SK-N-SH (cell line): ENCODE results near the gene FGF22. TPM values are rescaled to one million over a fixed set of nuclear protein-coding genes. Genes with fewer than 3 reads are reported as not detected.

ENCODE experiments used
- CTCF ChIA-PET: fragments of 300-600, 350-600 bp; formaldehyde crosslinking; extraction: SDS; loops from one replicate; lab custom pipeline; 2021; lab: Yijun Ruan, JAX
- POLR2A ChIA-PET: fragments of 350-600 bp; sonication (Branson Sonifier 250); formaldehyde crosslinking; extraction: SDS; loops from one replicate; lab custom pipeline; 2020; ENCODE audit warnings: antibody characterized with exemption, inconsistent platforms; lab: Yijun Ruan, JAX
- DNase-seq: peaks from one replicate; pipeline ENCODE4 v3.0.0; 2012
- H2AFZ ChIP-seq: fragments of 200-600 bp; sonication (generic); 2 replicates; pipeline ENCODE4 v1.8.1; 2016; ENCODE audit warnings: antibody characterized with exemption, mild to moderate bottlenecking, low read depth
- H3F3A ChIP-seq: fragments of 200-600 bp; sonication (generic); replicated peaks from 2 replicates; pipeline ENCODE3; 2016; ENCODE audit warnings: antibody characterized with exemption, mild to moderate bottlenecking; ENCODE audit not compliant: insufficient read depth
- H3K27ac ChIP-seq, 2 experiments: fragments of 200-500 bp in 1 of 2; fragments of 200-600 bp in 1 of 2; sonication (Bioruptor generic) in 1 of 2; sonication (generic), shearing (Covaris generic) in 1 of 2; 2 replicates each; pipeline versions ENCODE4 v1.5.1 to v1.6.1; 2014 to 2016; ENCODE audit warnings: low read depth in 2 of 2, inconsistent platforms in 1 of 2, low read length in 1 of 2, mild to moderate bottlenecking in 1 of 2, mixed read lengths in 1 of 2
- H3K27me3 ChIP-seq: fragments of 200-600 bp; sonication (generic), shearing (Covaris generic); 2 replicates; pipeline ENCODE4 v1.6.1; 2016; ENCODE audit warnings: mixed run types; ENCODE audit not compliant: insufficient read depth
- H3K36me3 ChIP-seq, 2 experiments: fragments of 200-500 bp in 1 of 2; fragments of 200-600 bp in 1 of 2; sonication (Bioruptor generic) in 1 of 2; sonication (generic) in 1 of 2; replicated peaks in 1 of 2; 2 replicates each; pipeline versions ENCODE3 to v1.5.1; 2014 to 2016; ENCODE audit warnings: low read length in 1 of 2, mild to moderate bottlenecking in 1 of 2; ENCODE audit not compliant: insufficient read depth in 2 of 2, control insufficient read depth in 1 of 2
- H3K4me1 ChIP-seq, 2 experiments: fragments of 200-500 bp in 1 of 2; fragments of 200-600 bp in 1 of 2; sonication (Bioruptor generic) in 1 of 2; sonication (generic), shearing (Covaris generic) in 1 of 2; 2 replicates each; pipeline versions ENCODE4 v1.5.1 to v1.6.1; 2014 to 2016; ENCODE audit warnings: low read depth in 1 of 2, low read length in 1 of 2, mixed run types in 1 of 2; ENCODE audit not compliant: insufficient read depth in 2 of 2, control insufficient read depth in 1 of 2
- H3K4me2 ChIP-seq: fragments of 200-600 bp; sonication (generic), shearing (Covaris generic); 2 replicates; pipeline ENCODE4 v1.6.1; 2017; ENCODE audit warnings: mixed run types
- H3K4me3 ChIP-seq, 2 experiments: fragments of 200-500 bp in 1 of 2; fragments of 200-600 bp in 1 of 2; sonication (Bioruptor generic) in 1 of 2; sonication (generic), shearing (Covaris generic) in 1 of 2; 2 replicates each; pipeline versions ENCODE4 v1.5.1 to v1.8.1; 2014 to 2016; ENCODE audit warnings: low read depth in 2 of 2, inconsistent platforms in 1 of 2, low read length in 1 of 2, mild to moderate bottlenecking in 1 of 2, mixed read lengths in 1 of 2, moderate library complexity in 1 of 2
- H3K79me2 ChIP-seq: fragments of 200-600 bp; sonication (generic); 2 replicates; pipeline ENCODE4 v1.8.1; 2017; ENCODE audit warnings: mild to moderate bottlenecking; ENCODE audit not compliant: insufficient read depth
- H3K9ac ChIP-seq: fragments of 200-600 bp; sonication (generic); 2 replicates; pipeline ENCODE4 v1.6.1; 2017; ENCODE audit warnings: mixed run types
- H3K9me2 ChIP-seq: fragments of 200-600 bp; sonication (generic); 2 replicates; pipeline ENCODE4 v1.6.1; 2017; ENCODE audit warnings: mixed run types
- H3K9me3 ChIP-seq: fragments of 200-600 bp; sonication (generic); 2 replicates; pipeline ENCODE4 v1.6.1; 2017; ENCODE audit warnings: mixed run types, mild to moderate bottlenecking, moderate library complexity
- H4K20me1 ChIP-seq: fragments of 200-600 bp; sonication (generic); 2 replicates; pipeline ENCODE4 v1.6.1; 2017; ENCODE audit warnings: mild to moderate bottlenecking, mixed run types; ENCODE audit not compliant: insufficient read depth
- ELF1 ChIP-seq: IDR thresholded peaks from 2 replicates; pipeline ENCODE4 v1.4.0; 2012
- FOSL2 ChIP-seq: IDR thresholded peaks from 2 replicates; pipeline ENCODE4 v1.4.0; 2012; ENCODE audit warnings: low read depth, mild to moderate bottlenecking, moderate library complexity, borderline replicate concordance
- FOXJ3 ChIP-seq: sonication (generic); formaldehyde crosslinking; IDR thresholded peaks from 2 replicates; pipeline ENCODE4 v1.5.1; 2020; ENCODE audit warnings: mild to moderate bottlenecking, missing genetic modification reagents
- MAX ChIP-seq: IDR thresholded peaks from 2 replicates; pipeline ENCODE4 v1.4.0; 2012; ENCODE audit warnings: low read depth
- MEF2A ChIP-seq: IDR thresholded peaks from 2 replicates; pipeline ENCODE4 v1.4.0; 2012; ENCODE audit warnings: low read depth, borderline replicate concordance
- NFIC ChIP-seq: IDR thresholded peaks from 2 replicates; pipeline ENCODE4 v1.4.0; 2012; ENCODE audit warnings: borderline replicate concordance
- NRF1 ChIP-seq: IDR thresholded peaks from 2 replicates; pipeline ENCODE4 v1.6.1; 2012; ENCODE audit warnings: low read depth, mild to moderate bottlenecking, low read length
- RCOR1 ChIP-seq: fragments of 150-350 bp; IDR thresholded peaks from 2 replicates; pipeline ENCODE4 v1.6.1; 2017; ENCODE audit warnings: antibody characterized with exemption, low read length
- SMC3 ChIP-seq: IDR thresholded peaks from 2 replicates; pipeline ENCODE4 v1.6.1; 2012; ENCODE audit warnings: low read depth, low read length, improper control_type of control experiment
- TCF12 ChIP-seq: IDR thresholded peaks from 2 replicates; pipeline ENCODE4 v1.4.0; 2012
- TEAD4 ChIP-seq: IDR thresholded peaks from 2 replicates; pipeline ENCODE4 v1.4.0; 2012; ENCODE audit warnings: mild to moderate bottlenecking, borderline replicate concordance; ENCODE audit not compliant: insufficient read depth
- USF2 ChIP-seq: fragments of 150-350 bp; IDR thresholded peaks from 2 replicates; pipeline ENCODE4 v1.6.1; 2017; ENCODE audit warnings: antibody characterized with exemption, low read length, low read depth, borderline replicate concordance
- ZBTB33 ChIP-seq: IDR thresholded peaks from 2 replicates; pipeline ENCODE4 v1.4.0; 2012; ENCODE audit warnings: low read depth, borderline replicate concordance
- WGBS: methylation state at CpG from one replicate; pipeline ENCODE4 v1.1.6; 2017; ENCODE audit warnings: low lambda C conversion rate; 5-methylcytosine and 5-hydroxymethylcytosine counted together
- polyA plus RNA-seq, 3 experiments: library from polyadenylated mRNA; depleted of rRNA; stranded (reverse); fragments of >200 nt; gene quantifications; 2 replicates each; pipeline ENCODE4 v1.2.3, GENCODE V29; 2012

FGF22 gene
- polyA plus RNA-seq, 1 of the 3 experiments (the other 2 are of a cell fraction) = 0.62 TPM

GRCh38 chr19:651114-651818, 11.6 kb downstream of the FGF22 start:
- H3K79me2 ChIP-seq = peaks cover 47% of the 10 kb centered on the region
- no peak overlapping the region for H3K27ac ChIP-seq
- no peak for TF ChIP-seq TCF12
- no peak for TF ChIP-seq USF2
- TF ChIP-seq NRF1 = no peak
- no peak for TF ChIP-seq TEAD4
- no peak for TF ChIP-seq SMC3
- TF ChIP-seq FOXJ3 = no peak
- no peak for TF ChIP-seq MAX
- no peak for TF ChIP-seq RCOR1
- no peak for TF ChIP-seq ZBTB33
- TF ChIP-seq NFIC = no peak
- no peak for TF ChIP-seq FOSL2
- TF ChIP-seq ELF1 = no peak
- H3K9ac ChIP-seq = no peak overlapping the region
- no peak overlapping the region for H2AFZ ChIP-seq
- H4K20me1 ChIP-seq = peaks cover 45% of the 10 kb centered on the region
- no peaks in the 10 kb centered on the region for H3K9me2 ChIP-seq
- POLR2A ChIA-PET = no interaction called here
- no peaks in the 10 kb centered on the region for H3K27me3 ChIP-seq
- no peaks in the 10 kb centered on the region for H3F3A ChIP-seq
- no peak for DNase-seq
- H3K36me3 ChIP-seq = peaks cover 0 to 47% of the 10 kb centered on the region in 2 experiments
- H3K4me1 ChIP-seq = no peaks in the 10 kb centered on the region
- 97% methylated on average over 41 of the region's 58 CpGs for WGBS
- no peaks in the 10 kb centered on the region for H3K9me3 ChIP-seq
- no peak overlapping the region for H3K4me2 ChIP-seq
- no peak overlapping the region for H3K4me3 ChIP-seq
- CTCF ChIA-PET = no interaction called here

- H3K9me2 ChIP-seq = no peaks in the 10 kb centered on the region
- CTCF ChIA-PET = no interaction called here
- no peak overlapping the region for H3K4me2 ChIP-seq
- H4K20me1 ChIP-seq = peaks cover 52% of the 10 kb centered on the region
- H3K4me3 ChIP-seq = no peak overlapping the region
- 92% methylated on average over 24 of the region's 24 CpGs for WGBS
- H3K9ac ChIP-seq = no peak overlapping the region
- DNase-seq = no peak
- H3K36me3 ChIP-seq = peaks cover 0 to 40% of the 10 kb centered on the region in 2 experiments
- TF ChIP-seq MEF2A = no peak
- no peaks in the 10 kb centered on the region for H3K9me3 ChIP-seq
- H3K27me3 ChIP-seq = no peaks in the 10 kb centered on the region
- H2AFZ ChIP-seq = no peak overlapping the region
- no peak overlapping the region for H3K27ac ChIP-seq
- POLR2A ChIA-PET = no interaction called here
- no peaks in the 10 kb centered on the region for H3F3A ChIP-seq
- H3K4me1 ChIP-seq = no peaks in the 10 kb centered on the region
- peaks cover 55% of the 10 kb centered on the region for H3K79me2 ChIP-seq
These were observed 12.3 kb downstream of the FGF22 start for GRCh38 chr19:651991-652390.
